ENCODE measurements around the gene DRC3.

The DRC3 gene

GRCh38 chr17:18064053-18064452 lies 91.4 kb downstream of the DRC3 start:
- no peak for DNase-seq

- no peak for DNase-seq
These were observed 92.9 kb downstream of the DRC3 start for GRCh38 chr17:18065546-18065945.
